ENCODE measurements around the gene CPEB3. TPM values are rescaled to one million over a fixed set of nuclear protein-coding genes. Genes with fewer than 3 reads are reported as not detected.
A peak's percentile ranks its signal among the peaks of the same experiment; 100 is the strongest.
"Not testable (repeated sequence)": the region's sequence is repeated elsewhere in the genome, so short reads cannot be mapped to it uniquely, and the experiment has no call there.

Gene CPEB3
- total RNA-seq, 2 donors from 2014 or later: 7.4 to 11.4 TPM

- ATAC-seq (no peak), DNase-seq (no peak)
- intact Hi-C loops (cut with DNase I): no loop called here
These were observed 169.0 kb downstream of the CPEB3 start for GRCh38 chr10:92121686-92122492.

GRCh38 chr10:92119340-92119739, 171.5 kb downstream of the CPEB3 start:
- no peak for DNase-seq
- no peak for ATAC-seq
- intact Hi-C loops (cut with DNase I): no loop called here

GRCh38 chr10:92114917-92115316, 176.0 kb downstream of the CPEB3 start:
- intact Hi-C loops (cut with DNase I); DNase-seq: not testable (repeated sequence)
- peak; percentile 45 to 59 for ATAC-seq

- DNase-seq (no peak), ATAC-seq (no peak)
- intact Hi-C loops (cut with DNase I): no loop called here
These were observed 176.8 kb downstream of the CPEB3 start for GRCh38 chr10:92113911-92114600.

- intact Hi-C loops (cut with DNase I): no loop called here
- DNase-seq: no peak
- no peak for ATAC-seq
These were observed 178.4 kb downstream of the CPEB3 start for GRCh38 chr10:92112462-92112861.

GRCh38 chr10:92111336-92111939, 179.4 kb downstream of the CPEB3 start:
- no peak for ATAC-seq
- DNase-seq: no peak
- intact Hi-C loops (cut with DNase I): no loop called here

- intact Hi-C loops (cut with DNase I): no loop called here
- no peak for ATAC-seq
- DNase-seq: no peak
These were observed 180.7 kb downstream of the CPEB3 start for GRCh38 chr10:92110039-92110794.

GRCh38 chr10:92108747-92109146, 182.1 kb downstream of the CPEB3 start:
- peak in 1 of 2 donors; percentile 37 for ATAC-seq
- intact Hi-C loops (cut with DNase I): no loop called here

GRCh38 chr10:92108120-92108519, 182.8 kb downstream of the CPEB3 start:
- intact Hi-C loops (cut with DNase I): no loop called here
- DNase-seq (no peak), ATAC-seq (no peak)

More at GRCh38 chr10:92108747-92109146, 182.1 kb downstream of the CPEB3 start:
- DNase-seq: no peak

GRCh38 chr10:92103376-92104090, 187.3 kb downstream of the CPEB3 start:
- ATAC-seq: no peak
- intact Hi-C loops (cut with DNase I): no loop called here

GRCh38 chr10:92102601-92103213, 188.2 kb downstream of the CPEB3 start:
- DNase-seq (no peak), ATAC-seq (no peak)
- intact Hi-C loops (cut with DNase I): no loop called here

More at GRCh38 chr10:92103376-92104090, 187.3 kb downstream of the CPEB3 start:
- DNase-seq: no peak

GRCh38 chr10:92094960-92095359, 195.9 kb downstream of the CPEB3 start:
- intact Hi-C loops (cut with DNase I): no loop called here
- no peak for ATAC-seq
- DNase-seq: no peak

GRCh38 chr10:92091965-92092364, 198.9 kb downstream of the CPEB3 start:
- DNase-seq: no peak
- ATAC-seq: no peak
- intact Hi-C loops (cut with DNase I): no loop called here

- ATAC-seq: peak; percentile 94 to 97
- peak; percentile 61 for DNase-seq
- intact Hi-C loops (cut with DNase I): loop anchor here (2.0 to 10.0 kb wide), 5 partner anchors 67 to 347 kb away; partner anchors contain the start of genes CPEB3 (in 1 of the 2) and MARCHF5 (in 1 of the 2)
These were observed 203.0 kb downstream of the CPEB3 start for GRCh38 chr10:92087750-92088395.

- intact Hi-C loops (cut with DNase I): loop anchor here (10.0 kb wide), 3 partner anchors 72 to 352 kb away; no protein-coding TSS in a partner anchor
- ATAC-seq: no peak
- DNase-seq: no peak
These were observed 208.1 kb downstream of the CPEB3 start for GRCh38 chr10:92082583-92083280.

GRCh38 chr10:92081641-92082040, 209.2 kb downstream of the CPEB3 start:
- DNase-seq (no peak), ATAC-seq (no peak)
- intact Hi-C loops (cut with DNase I): loop anchor here (10.0 kb wide), 3 partner anchors 73 to 353 kb away; no protein-coding TSS in a partner anchor

- DNase-seq (no peak), ATAC-seq (no peak)
- intact Hi-C loops (cut with DNase I): loop anchor here (10.0 kb wide), 3 partner anchors 75 to 355 kb away; no protein-coding TSS in a partner anchor
These were observed 210.6 kb downstream of the CPEB3 start for GRCh38 chr10:92080244-92080643.
